Suppressor macrophage treated with lipopolysaccharide for 4 hours (primary cell): ENCODE data around the gene PIK3R5.
A peak's percentile ranks its signal among the peaks of the same experiment; 100 is the strongest.
"Not testable (repeated sequence)": the region's sequence is repeated elsewhere in the genome, so short reads cannot be mapped to it uniquely, and the experiment has no call there.

Experiments
- DNase-seq: peaks from one replicate; pipeline ENCODE4 v3.0.0-alpha.2; 2020

PIK3R5 gene

GRCh38 chr17:8872036-8872704 lies 93.3 kb downstream of the PIK3R5 start:
- DNase-seq = no peak

GRCh38 chr17:8871081-8871581 lies 94.4 kb downstream of the PIK3R5 start:
- no peak for DNase-seq

DNA sequence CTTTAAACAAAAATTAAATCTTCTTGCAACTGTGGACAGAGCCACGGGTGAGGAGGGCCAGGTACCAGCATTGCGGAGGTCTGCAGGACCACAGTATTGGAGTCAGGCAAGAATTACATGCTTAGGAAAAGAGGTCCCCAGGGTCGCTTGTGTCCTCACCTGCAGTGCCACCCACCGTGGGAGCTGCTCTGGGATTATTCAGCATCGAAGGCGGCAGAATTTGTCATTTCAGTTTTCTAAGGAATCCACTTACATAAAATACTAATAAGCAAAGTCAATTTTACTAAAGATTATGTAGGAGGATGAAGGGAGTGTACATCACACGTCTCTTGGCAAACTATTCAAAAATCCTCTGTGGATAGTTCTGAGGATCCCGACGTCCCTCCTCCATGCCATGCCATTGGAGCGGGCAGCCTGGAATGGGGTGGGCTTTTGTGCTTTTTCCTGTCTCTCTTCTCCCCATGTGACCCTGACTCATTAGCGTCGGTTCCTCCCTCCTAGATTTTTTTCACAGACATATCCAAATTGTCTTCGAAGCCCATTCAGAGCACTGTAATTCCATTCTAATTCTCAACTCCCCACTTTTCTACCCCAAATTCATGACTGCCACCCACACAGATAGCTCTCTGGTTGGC lies 95.0 kb downstream of the PIK3R5 start:
- DNase-seq = no peak

DNA sequence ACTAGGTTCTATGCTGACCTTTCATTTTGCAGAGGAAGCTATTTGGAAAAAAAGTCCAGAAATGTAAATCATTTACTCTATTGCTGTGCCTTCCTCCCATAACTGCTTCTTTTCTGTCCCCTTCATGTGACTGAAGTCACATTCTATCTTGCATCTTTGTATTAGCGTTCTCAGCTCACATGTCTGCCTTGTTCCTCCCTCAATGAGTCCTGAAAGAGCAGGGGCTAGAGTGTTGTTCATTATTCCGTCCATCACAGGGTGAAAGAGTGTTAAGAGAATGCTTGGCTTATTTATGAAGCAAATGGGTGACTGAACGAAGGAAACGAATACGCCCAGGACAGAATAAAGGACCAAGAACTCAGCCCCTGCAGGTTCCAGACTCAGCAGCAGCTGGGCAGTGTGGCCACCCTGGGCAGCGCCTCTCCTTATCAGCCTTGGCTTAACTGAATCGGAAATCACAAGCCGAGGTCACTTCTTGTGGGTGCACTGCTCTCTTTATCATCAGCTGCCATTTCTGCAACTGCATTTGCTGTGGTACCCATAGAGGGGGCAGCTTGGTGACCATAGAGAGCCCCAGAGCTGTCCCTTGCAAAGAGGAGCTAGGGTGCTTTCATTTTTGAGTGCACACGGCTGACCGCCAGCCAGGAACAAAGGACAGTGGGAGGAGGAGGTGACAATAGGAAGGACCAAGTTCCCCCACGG lies 96.2 kb downstream of the PIK3R5 start:
- peak; percentile 40 for DNase-seq

DNA sequence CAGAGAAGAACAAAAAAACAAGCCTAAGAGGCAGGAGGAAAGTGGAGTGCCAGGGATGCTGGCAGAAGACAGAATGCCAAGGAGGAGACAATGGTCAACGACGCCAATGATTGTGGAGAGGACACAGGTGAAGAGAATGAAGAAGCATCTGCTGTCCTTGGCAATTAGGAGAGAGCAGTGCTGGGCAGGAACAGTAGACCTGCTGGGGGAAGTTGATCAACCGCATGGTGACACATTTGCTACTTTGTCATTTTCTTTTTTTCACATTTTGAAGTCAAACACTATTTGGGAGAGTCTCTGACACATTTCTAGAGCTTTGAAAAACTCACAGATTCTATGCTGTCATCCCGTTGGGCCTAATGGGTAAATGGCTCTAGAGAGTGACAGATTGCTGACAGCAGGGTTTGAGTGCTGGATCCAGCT lies 97.0 kb downstream of the PIK3R5 start:
- peak; percentile 53 for DNase-seq

DNA sequence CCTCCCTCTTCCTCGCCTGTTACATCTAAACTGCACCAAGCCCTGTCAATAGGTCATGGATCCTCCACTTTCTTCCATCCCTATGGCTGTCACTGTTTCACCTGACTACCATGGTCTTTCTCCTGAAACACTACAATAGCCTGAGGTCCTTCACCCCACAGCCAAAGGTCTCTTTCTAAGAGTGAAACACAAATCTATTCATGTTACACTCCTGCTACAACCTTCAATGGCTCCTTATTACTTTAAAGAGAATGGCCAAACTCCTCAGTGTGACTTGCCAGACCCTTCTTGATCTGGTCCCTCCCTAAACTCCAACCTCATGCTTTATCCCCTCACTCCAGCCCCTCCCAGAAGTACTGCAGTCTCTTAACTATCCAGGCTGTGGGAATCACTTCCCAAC lies 97.4 kb downstream of the PIK3R5 start:
- DNase-seq = no peak

GRCh38 chr17:8867361-8867981 lies 98.0 kb downstream of the PIK3R5 start, which contains the start of gene PIK3R6:
PIK3R6 (minus strand) TSS chr17:8867674; CDS start chr17:8849794, 17,880 bp downstream.
- peak; percentile 54 for DNase-seq

GRCh38 chr17:8865811-8866210 lies 99.7 kb downstream of the PIK3R5 start:
- DNase-seq = no peak

- DNase-seq = no peak
Observed at GRCh38 chr17:8865385-8865784, 100.1 kb downstream of the PIK3R5 start.

GRCh38 chr17:8862213-8863056 lies 103.1 kb downstream of the PIK3R5 start:
- DNase-seq = no peak

- no peak for DNase-seq
Observed at GRCh38 chr17:8861495-8862181, 103.9 kb downstream of the PIK3R5 start.

- DNase-seq = no peak
Observed at GRCh38 chr17:8859804-8860430, 105.6 kb downstream of the PIK3R5 start.

DNA sequence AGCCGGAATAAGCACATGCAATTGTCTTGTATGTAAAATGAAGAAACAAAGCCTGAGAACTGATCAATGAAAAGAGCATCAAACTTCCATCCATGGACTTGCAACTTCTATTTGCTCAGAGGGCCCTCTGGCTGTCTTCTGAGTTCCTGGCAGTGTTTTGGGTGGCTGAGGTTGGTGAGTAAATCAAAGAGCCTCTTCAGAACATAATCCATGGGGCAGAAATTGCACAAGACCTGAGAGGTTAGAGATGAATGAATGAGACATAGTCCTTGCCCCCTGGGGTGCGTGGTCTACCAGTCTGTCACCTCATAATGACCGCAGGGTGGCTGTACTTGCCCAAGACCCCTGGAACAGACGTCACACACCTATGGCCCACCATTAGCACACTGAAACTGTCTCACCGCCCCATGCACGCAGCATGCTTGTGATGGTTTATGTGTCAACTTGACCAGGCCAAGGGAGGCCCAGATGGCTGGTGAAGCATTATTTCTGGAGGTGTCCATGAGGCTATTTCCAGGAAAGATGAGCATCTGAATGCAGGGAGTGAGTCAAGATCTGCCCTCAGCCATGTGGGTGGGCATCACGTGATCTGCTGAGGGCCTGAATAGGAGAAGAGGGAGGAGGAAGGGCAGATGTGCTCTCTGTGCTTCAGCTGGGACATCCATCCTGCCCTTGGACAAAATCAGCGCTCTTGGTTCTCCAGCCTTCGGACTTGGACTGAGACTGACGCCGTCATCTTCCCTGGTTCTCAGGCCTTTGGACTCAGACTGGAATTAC lies 106.3 kb downstream of the PIK3R5 start:
- peak; percentile 94 for DNase-seq

GRCh38 chr17:8857919-8858318 lies 107.6 kb downstream of the PIK3R5 start:
- no peak for DNase-seq

DNA sequence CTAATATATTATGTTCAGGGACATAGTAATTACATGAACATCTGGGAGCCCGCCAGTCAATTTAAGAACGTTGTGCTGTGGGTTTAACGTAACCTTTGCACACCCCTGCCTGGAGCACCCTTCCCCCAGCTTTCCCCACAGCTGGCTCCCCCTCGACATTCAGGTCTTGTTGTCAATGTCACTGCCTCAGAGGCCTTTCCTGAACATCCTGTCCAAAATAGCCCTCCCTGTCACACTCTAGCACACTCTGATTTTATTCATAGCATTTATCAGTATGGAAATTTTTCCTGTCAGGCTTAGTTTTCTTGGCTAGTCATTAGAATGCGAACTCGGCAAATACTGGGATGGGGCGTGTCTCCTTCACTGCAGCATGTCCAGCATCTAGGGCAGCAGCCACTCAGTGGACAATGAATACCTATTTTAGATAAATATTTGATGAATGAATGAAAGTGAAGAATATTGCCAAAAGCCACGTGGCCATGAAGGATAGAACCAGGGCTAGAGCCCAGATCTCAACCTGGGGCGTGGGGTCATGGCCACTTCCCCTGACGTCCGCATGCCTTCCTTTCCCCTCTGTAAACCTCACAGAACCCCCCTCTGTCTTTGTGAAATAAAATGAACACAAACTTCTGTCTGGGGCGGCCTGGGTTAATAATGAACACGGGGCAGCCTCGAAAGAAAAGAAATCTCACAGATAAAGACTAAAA lies 108.5 kb downstream of the PIK3R5 start:
- no peak for DNase-seq

GRCh38 chr17:8856205-8856603 lies 109.3 kb downstream of the PIK3R5 start:
- not testable (repeated sequence) for DNase-seq

GRCh38 chr17:8855477-8856204 lies 109.9 kb downstream of the PIK3R5 start:
- DNase-seq = no peak

DNA sequence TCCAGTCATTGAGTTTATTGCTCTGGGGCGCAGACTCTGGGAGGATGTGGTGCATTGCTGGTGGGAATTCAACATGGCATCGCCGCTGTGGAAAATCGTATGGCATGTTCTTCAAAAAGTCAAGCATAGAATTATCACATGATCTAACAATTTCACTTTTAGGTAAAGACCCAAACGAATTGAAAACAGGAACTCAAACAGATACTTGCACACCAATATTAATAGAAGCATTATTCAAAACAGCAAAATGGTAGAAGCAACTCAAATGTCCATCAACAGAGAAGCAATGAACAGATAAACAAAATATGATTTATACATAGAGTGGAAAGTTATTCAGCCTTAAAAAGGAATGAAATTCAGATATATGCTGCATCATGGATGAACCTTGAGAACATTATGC lies 113.9 kb downstream of the PIK3R5 start:
- no peak for DNase-seq
